Neutrophil (primary cell): Measurements from ENCODE around the gene MLH1.

Source experiments
- H3K27ac ChIP-seq: fragments of 200-600 bp; sonication (generic); 2 replicates; pipeline ENCODE4 v1.5.1; 2016; ENCODE audit warnings: mild to moderate bottlenecking, moderate library complexity
- H3K27me3 ChIP-seq: fragments of 200-600 bp; sonication (generic); 2 replicates; pipeline ENCODE4 v1.6.0; 2016; ENCODE audit warnings: mild to moderate bottlenecking
- H3K36me3 ChIP-seq: fragments of 200-600 bp; sonication (generic); 2 replicates; pipeline ENCODE4 v1.5.1; 2017
- H3K4me1 ChIP-seq, 2 experiments: fragments of 200-600 bp in 1 of 2; sonication (generic) in 1 of 2; 1 replicate in 1 of 2; 2 replicates in 1 of 2; pipeline versions ENCODE4 v1.5.1 to v1.6.1; 2013 to 2016; ENCODE audit warnings: low read depth in 1 of 2, low read length in 1 of 2, mild to moderate bottlenecking in 1 of 2, moderate library complexity in 1 of 2; ENCODE audit not compliant: control insufficient read depth in 1 of 2, insufficient read depth in 1 of 2
- H3K4me3 ChIP-seq, 2 experiments: fragments of 200-600 bp in 1 of 2; sonication (generic) in 1 of 2; 1 replicate in 1 of 2; 2 replicates in 1 of 2; pipeline ENCODE4 v1.5.1; 2013 to 2016; ENCODE audit warnings: low read depth in 1 of 2, low read length in 1 of 2, mild to moderate bottlenecking in 1 of 2, moderate library complexity in 1 of 2
- H3K9me3 ChIP-seq: fragments of 200-600 bp; sonication (generic); 2 replicates; pipeline ENCODE4 v1.5.1; 2016
- CTCF ChIP-seq: fragments of 200-600 bp; sonication (generic); IDR thresholded peaks from 2 replicates; pipeline ENCODE4 v1.5.1; 2016; ENCODE audit warnings: antibody characterized with exemption

MLH1 gene

GRCh38 chr3:37014620-37015019 is 21.3 kb downstream of the MLH1 start:
- Histone ChIP-seq H3K27me3 (no peaks in the 10 kb centered on the region), H3K36me3 (peaks cover 83% of the 10 kb centered on the region), H3K27ac (no peak overlapping the region), H3K9me3 (no peaks in the 10 kb centered on the region), H3K4me1 (no peaks in the 10 kb centered on the region), H3K4me3 (no peak overlapping the region)
- no peak for TF ChIP-seq CTCF

GRCh38 chr3:37015642-37016041 is 22.3 kb downstream of the MLH1 start:
- H3K36me3 ChIP-seq = peaks cover 93% of the 10 kb centered on the region
- no peaks in the 10 kb centered on the region for H3K27me3 ChIP-seq
- H3K27ac ChIP-seq = no peak overlapping the region
- no peak for TF ChIP-seq CTCF
- H3K4me3 ChIP-seq = no peak overlapping the region
- no peaks in the 10 kb centered on the region for H3K9me3 ChIP-seq
- H3K4me1 ChIP-seq = no peaks in the 10 kb centered on the region

GRCh38 chr3:37016903-37017302 is 23.6 kb downstream of the MLH1 start:
- H3K9me3 ChIP-seq = no peaks in the 10 kb centered on the region
- no peak overlapping the region for H3K4me3 ChIP-seq
- H3K4me1 ChIP-seq = no peaks in the 10 kb centered on the region
- H3K27ac ChIP-seq = no peak overlapping the region
- no peaks in the 10 kb centered on the region for H3K27me3 ChIP-seq
- peaks cover 94% of the 10 kb centered on the region for H3K36me3 ChIP-seq
- no peak for TF ChIP-seq CTCF

- no peak overlapping the region for H3K27ac ChIP-seq
- peaks cover 95% of the 10 kb centered on the region for H3K36me3 ChIP-seq
- TF ChIP-seq CTCF = no peak
- no peaks in the 10 kb centered on the region for H3K4me1 ChIP-seq
- no peaks in the 10 kb centered on the region for H3K27me3 ChIP-seq
- H3K4me3 ChIP-seq = no peak overlapping the region
- no peaks in the 10 kb centered on the region for H3K9me3 ChIP-seq
Measured at GRCh38 chr3:37017683-37018082, 24.4 kb downstream of the MLH1 start.

GRCh38 chr3:37024092-37024491 is 30.8 kb downstream of the MLH1 start:
- Histone ChIP-seq H3K4me3 (no peak overlapping the region), H3K27me3 (no peaks in the 10 kb centered on the region), H3K9me3 (no peaks in the 10 kb centered on the region), H3K36me3 (peaks cover 60% of the 10 kb centered on the region), H3K4me1 (peaks cover 0 to 6% of the 10 kb centered on the region in 2 experiments), H3K27ac (peak overlapping the region; percentile 52)
- TF ChIP-seq CTCF = no peak
